ENCODE measurements around the gene NSUN3.
A peak's percentile ranks its signal among the peaks of the same experiment; 100 is the strongest.
"Not testable (repeated sequence)": the region's sequence is repeated elsewhere in the genome, so short reads cannot be mapped to it uniquely, and the experiment has no call there.

Gene NSUN3

DNA sequence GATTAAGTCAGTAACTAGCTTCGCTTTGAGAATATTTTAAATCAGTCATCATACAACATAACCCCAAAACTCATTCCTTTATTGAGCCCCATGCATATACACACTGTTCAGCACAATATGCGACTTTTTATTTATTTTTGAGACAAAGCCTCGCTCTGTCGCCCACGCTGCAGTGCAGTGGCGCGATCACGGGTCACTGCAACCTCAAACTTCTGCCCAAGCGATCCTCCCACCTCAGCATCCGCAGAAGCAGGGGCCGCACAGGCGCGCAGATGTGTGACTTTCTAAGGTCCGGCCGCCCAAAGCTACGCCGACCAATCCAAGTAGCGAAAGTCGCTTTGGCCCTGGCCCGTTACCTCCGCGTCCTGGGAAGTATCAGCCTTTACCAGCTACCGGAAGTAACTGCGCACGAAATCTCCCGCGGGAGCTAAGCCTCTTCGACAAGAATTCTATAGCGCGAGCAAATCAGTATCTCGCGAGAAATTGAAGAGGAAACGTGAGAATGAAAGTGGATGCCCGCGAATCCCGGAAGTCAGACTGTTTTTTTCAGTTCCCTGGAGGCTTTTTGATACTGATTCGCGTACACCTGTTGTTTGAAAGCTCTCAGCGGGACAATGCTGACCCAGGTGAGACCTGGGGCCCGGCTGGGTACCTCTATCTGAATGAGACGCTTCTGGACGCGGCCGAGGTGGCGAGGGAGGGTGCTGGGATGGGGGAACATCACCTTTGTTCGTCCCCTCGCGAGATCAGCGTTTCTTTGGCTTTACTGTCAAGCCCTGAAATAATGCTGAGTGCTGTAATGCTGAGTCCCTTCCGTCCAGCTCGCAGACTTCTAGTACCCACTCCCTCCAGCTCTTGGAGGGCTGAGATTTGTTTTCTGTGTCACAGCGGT is at the start of gene NSUN3, which contains the start of gene DHFR2:
NSUN3 (plus strand) TSS at position 549 of the 892 bp plus-strand sequence; CDS start at position 615, 66 bp downstream.
DHFR2 (minus strand) TSS at position 404 of the 892 bp plus-strand sequence. CDS start 1,405 bp downstream, outside the sequence.
- DNase-seq, result peak; percentile 99

DNA sequence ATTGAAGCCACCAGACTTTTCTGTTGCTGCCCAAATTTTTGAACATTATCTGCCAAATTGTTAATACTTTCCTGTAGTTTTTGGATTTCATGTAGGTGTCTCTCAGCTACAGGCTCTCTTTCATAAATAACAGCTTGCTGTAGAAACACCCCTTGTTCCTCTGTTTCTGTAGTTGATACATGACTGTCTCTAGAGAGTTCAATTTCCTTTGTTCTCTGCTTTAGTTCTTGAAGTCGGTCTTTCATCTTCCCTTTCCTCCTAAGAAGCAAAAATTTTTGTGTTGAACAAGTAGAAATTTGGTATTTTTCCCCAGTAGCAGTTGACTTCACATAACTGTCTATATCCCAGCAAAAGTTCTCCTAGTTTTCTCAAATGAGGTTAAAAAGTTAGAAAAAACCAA is 47.8 kb upstream of the NSUN3 start:
- DNase-seq, result no peak

DNA sequence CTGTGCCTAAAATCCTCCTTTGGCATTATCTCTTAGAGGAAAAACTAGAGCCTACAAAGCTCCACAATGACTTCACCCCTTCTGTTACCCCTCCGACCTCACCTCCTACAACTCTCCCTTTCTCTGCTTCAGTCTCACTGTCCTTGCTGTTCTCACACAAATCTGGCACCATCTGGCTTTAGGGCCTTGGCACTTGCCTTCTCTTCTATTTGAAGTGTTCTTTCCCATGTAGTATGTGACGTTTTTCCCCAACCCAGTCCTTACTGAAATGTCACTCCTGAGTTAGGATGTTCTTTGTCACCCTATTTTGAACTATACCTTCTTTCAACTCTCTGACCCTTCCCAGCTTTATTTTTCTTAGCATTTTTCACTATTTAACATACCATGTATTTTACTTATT is 43.2 kb upstream of the NSUN3 start:
- no peak for DNase-seq

DNA sequence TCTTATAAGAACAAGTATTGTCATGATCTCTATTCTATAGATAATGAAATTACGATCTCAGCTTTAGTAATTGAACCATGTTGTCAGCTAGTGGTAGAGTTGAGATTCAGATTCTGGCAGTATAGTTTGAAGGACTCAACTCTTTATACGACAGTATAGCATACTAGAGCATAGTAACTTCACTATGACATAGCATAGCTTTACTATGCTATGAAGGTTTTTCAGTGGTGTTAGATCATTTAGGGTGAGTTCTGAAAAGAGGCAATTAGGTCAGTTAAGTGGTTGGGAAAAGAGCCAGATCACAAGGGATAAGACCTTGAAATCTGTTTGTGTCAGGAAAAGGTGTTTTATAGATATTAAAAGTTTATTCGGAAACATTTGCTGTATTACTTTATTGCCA is 42.6 kb upstream of the NSUN3 start:
- DNase-seq, result no peak

DNA sequence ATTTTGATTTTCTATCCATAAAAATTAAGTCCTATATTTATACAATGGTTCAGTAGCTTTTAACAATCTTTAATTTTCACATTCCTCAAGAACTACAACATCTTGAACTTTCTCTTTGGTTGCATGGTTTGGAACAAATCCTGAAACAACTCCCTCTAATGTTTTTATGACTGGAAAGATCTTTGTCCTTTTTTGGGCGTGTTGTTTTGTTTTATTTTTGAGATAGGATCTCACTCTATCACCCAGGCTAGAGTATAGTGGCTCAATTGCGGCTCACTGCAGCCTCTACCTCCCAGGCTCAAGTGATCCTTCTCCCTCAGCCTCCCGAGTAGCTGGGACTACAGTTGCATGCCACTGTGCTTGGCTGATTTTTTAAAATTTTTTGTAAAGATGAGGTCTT is 38.5 kb upstream of the NSUN3 start:
- no peak for DNase-seq

DNA sequence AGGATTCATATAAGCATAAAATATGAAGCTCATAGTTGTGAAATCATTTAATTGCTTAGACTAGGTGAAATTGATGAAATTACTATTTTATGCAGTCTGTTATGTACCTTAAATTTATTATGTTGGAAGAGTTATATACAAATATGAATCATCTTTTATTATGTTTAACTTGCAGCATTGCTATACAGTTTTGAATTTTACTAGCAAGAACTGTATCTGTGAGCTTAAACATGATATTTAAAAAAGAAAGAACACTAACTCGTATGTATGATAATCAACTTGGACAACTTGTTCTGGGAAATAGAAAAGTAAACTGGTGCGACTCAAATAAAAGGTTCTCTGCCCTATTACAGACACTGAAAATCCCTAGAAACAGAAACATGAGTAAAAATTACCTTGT is 36.2 kb upstream of the NSUN3 start:
- DNase-seq, result no peak

DNA sequence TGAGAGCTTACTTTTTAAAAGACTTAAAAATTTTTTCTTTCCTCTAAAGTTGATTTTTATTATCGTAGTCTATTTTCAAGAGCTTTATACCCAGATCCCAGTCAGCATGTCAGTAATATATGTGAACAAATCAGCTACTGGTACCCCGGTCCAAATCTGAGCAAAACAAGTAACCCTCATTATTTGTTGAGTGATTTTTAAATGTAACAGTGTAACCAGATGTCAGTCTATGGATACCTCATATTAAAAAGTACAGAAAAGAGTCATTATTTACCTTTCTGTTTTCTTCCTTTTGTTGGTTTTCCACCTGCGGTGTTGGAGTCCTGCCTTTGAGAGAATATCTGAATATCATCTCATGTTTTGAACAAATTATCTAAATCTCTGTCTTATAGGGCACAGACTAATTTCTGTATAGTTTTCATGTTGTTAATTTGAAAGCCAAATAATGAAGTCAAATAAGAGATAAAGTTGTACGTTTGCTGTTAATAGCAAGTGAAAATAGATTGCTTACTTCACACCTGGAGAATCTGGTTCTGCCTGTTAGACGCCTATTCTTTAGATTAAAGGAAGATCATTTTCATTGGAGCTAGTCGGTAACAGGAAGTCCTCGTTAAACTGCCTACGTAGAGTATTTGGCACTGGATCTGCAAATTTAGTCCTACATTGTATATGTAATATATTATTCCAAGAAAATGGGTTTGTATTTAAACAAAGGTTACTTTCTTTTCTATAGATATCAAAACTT is 34.6 kb upstream of the NSUN3 start, which contains the start of gene STX19:
STX19 (minus strand) TSS at position 505 of the 745 bp plus-strand sequence. CDS start 13,328 bp downstream, outside the sequence.
- no peak for DNase-seq

DNA sequence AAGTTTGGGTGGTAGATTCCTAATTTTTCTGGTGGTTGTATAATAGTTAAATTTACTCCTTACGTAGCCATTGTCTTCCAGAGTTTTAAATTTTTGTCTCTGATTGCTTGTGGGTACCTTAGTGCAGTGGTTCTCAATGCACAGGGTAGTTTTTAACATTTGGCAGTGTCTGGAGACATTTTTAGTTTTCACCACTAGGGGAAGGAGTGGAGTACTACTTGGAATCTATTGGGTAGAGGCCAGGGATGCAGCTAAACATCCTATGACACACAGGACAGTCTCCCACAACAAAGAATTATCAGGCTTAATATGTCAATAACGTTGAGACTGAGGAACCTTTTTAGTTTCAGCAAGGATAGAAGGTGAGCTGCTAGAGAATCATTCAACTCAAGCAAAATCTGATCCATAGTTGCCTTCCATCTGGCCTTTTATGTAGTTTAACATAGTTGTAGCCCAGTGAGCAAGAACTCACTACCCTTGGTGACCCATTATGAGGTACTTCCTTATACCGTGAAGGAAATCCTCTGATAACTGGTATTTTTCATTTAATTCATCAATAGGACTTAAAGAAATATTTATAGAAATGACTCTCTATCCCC is 25.9 kb upstream of the NSUN3 start:
- peak; percentile 63 for DNase-seq

DNA sequence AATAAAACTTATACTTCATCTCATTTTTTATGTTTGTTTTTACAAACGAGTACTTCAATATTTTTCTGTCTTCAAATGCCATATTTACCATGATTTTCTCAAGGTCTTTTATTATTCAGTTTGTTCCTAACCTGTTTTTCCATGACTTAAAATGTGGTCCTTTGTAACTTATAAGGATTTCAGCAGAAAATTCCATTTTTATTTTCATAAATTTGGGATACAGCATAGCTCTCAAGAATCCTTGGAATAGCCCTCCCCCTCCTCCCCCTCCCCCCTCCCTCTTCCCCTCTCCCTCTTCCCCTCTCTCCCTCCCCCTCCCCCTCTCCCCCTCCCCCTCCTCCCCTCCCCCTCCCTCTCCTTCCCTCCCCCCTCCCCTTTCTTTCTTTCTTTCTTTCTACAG is 19.6 kb upstream of the NSUN3 start:
- no peak for DNase-seq

DNA sequence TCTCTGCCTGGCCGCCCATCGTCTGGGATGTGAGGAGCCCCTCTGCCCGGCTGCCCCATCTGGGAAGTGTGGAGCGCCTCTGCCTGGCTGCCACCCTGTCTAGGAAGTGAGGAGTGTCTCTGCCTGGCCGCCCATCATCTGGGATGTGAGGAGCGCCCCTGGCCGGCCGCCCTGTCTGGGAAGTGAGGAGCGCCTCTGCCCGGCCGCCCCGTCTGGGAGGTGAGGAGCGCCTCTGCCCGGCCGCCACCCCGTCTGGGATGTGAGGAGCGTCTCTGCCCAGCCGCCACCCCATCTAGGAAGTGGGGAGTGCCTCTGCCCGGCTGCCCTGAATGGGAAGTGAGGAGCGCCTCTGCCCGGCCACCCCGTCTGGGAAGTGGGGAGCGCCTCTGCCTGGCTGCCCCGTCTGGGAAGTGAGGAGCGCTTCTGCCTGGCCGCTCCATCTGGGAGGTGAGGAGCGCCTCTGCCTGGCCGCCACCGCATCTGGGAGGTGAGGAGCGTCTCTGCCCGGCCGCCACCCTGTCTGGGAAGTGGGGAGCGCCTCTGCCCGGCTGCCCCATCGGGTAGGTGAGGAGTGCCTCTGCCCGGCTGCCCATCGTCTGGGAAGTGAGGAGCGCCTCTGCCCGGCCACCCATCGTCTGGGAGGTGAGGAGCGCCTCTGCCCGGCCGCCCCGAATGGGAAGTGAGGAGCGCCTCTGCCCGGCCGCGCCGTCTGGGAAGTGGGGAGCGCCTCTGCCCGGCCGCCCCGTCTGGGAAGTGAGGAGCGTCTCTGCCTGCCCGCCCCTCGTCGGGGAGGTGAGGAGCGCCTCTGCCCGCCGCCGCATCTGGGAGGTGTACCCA is 18.5 kb upstream of the NSUN3 start:
- not testable (repeated sequence) for DNase-seq

DNA sequence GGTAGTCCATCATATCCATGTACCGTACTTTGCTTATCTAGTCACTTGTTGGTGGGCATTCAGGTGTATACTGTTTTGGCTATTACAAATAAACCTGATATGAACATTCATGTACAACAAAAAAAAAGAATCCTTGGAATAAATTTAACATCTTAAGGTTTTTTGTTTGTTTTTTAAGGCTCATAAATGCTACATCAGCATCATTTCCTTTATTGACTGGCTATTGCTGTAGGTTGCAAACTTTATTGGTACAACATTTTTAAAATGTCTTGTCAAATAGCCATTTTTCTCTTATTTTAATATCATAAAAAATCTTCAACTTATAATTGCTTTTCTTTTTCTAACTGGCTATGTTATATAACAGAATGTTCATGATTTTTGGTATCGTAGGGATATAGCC is 16.3 kb upstream of the NSUN3 start:
- no peak for DNase-seq

DNA sequence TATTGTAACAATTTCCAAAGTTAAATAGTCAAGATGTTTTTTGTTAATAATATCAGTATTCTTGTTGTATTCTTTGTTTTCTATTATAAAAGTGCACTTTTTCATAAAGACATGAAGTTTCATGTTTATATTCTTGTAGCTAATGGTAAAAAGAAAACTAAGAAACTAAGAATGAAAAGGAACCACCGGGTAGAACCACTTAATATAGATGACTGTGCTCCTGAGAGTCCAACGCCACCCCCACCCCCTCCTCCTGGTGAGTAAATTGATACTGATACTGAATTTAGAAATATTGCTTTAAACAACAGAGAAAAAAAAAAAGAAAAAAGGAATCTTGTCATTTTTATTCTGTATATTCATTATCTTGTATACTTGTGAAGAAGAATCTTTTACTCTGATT is 13.6 kb upstream of the NSUN3 start:
- DNase-seq, result no peak

DNA sequence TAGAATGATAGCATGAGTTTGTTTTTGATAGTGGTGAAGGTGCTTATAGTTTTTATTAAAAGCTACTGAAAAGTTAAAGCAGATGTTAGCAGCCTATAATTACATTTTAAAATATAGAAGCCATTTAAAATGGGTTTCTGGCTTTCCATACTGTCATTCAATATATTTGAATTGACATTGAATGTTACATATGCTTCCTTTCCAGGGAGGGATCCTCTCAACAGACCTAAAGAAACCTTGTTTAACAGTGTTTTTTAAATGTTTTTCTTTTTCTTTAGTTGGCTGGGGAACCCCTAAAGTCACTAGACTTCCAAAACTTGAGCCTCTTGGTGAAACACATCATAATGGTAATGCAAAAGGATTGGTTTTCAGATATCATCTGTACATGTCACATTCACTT is 12.3 kb upstream of the NSUN3 start:
- no peak for DNase-seq

DNA sequence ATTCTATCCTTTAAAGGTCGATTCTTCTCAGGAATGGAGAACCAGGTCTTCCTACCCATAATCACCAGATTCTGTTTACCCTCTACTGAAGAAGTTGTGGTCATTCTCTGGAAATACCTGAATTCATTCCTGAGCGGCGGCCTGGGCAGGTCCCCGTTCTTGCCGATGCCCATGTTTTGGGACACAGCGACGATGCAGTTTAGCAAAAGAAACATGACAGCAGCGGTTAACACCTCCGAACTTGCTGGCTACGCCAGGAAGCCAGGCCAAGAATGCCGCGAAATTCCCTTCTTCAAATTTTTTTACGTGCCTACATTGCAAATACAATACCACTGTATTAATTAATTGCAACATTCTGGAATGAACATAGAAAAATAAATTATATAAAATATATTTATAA is 1.6 kb upstream of the NSUN3 start:
- no peak for DNase-seq

DNA sequence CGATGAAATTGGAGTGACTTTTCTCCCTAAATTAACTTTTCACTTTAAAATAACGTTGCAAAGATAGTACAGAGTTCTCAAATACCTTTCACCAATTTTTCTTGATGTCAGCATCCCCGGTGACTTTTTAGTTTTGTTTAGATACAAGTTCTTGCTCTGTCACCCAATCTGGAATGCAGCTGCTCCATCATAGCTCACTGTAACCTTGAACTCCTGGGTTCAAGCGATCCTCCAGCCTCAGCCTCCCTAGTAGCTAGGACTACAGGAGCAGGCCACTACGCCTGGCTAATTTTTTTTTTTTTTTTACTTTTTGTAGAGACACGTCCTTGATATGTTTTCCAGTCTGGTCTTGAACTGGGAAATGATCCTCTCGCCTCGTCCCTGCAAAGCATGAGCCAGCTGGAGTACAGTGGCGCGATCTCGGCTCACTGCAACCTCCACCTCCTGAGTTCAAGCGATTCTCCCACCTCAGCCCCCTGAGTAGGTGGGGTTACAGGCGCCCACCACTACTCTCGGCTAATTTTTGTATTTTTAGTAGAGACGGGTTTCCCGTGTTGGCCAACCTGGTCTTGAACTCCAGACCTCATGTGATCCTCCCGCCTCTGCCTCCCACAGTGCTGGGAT is 747 bp downstream of the NSUN3 start:
- peak; percentile 23 for DNase-seq

DNA sequence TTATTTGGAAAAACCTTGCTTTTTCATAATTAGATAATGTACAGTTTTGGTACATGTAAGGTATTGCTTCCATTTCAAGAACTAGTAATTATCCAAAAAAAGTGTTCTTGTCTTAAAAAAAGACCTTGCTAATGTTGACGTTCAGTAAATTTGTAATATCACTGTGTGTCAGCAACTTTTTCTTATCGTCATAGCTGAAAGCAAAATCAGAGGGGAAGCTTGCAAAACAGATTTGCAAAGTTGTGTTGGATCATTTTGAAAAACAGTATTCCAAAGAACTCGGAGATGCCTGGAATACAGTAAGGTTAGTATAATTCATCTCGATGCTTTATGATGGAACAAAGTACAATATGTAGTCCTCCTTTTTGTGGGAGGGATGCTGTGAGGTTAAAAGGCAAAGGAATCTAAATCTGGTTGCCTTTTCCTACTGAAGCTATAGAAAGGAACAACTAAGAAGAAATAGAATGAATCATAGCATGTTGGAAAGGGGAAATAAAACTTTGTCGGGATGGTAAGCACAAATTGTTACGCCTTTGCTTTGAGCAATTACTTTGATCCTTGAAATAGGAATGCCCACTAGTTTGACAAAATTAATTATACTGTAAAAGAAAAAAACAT is 1.5 kb downstream of the NSUN3 start:
- DNase-seq, result no peak

DNA sequence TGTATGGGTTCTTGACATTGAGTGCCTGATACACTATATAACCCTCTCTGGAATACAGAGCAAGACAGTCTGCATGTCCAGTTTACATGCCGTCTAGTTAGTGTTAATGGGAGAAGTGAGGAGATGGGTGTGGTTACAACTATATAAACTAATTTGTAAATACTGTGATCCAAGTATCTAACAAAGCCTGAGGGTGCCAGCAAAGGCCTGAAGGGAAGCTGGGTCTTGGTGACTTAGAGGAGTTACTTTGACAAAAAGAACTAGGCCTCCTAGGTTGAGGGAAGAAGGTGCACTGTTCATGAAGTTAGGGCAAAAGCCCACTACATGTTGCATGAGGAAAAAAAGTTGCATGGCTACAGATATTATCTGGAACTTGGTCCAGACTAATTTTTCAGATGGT is 2.3 kb downstream of the NSUN3 start:
- no peak for DNase-seq

DNA sequence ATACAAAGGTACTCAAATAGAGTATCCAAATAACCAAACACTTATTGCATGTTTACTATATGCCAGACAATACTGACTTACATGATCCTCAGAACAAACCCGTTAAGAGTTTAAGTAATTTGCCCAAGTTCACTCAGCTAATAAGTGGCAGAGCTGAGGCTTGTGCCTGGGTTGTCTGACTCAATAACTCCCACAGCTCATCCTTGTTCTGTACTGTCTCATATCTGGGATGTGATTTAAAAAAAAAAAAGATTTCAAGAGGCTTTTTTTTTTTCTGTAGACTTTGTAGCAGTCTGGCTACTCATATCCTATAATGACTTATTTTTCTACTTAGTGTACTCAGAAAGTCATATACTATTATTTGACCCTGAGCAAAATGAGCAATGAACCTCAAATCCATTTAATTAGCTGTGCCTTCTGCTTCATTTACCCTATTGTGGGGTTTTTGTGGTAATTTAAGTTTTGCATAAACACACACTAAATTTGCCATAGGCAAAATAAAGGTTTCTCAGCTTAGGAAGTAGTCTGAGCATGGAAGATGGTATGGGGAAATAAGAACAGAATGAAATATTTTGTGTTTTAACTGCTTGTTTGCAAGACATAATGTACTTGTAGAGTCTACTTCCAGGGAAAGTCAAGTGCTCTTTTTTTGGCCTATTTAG is 3.1 kb downstream of the NSUN3 start:
- no peak for DNase-seq

DNA sequence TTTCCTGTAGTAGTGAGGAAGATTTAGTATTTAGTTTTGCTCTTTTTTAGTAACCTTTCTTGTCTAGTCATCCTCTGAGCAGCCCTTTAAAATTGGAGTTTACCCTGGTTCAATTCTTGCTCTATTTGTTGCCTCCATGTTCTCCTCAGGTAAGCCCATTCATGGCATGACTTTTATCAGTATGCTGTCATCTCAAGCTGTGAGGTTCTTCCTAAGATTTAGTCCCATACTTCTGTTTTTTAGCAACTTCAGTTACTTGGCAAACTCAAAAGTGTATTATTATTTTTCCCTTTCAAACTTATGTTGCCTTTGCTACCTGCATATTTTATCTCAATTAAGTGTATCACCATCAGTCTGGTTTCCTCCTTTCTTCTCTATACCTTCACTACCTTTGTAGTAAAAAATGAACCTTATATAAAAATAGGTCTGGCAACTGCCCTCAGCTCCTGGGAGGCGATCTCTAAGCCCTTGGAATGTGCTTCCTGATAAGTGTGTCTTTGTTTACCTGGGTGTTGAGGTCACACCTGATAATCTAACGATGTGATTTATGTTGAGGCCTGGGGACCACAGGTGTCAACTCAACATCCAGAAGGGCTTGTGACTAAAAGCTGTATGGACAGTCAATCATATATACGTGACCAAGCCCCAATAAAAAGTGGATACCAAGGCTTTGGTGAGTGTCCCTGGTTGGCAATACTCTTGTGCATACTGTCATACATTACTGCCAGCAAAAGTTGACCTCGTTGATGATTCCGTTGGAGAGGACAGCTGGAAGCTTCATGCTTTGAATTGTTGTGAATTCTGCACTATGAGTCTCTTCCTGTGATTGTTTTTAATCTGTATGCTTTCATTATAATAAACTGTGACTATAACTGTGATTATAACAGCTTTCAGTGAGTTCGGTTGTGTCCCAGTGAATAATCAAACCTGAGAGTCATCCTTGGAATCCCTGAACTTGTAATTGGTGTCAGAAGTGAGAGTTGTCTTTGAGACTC is 3.9 kb downstream of the NSUN3 start:
- DNase-seq, result no peak
